KOPT-K1 (cell line): ENCODE data around the gene TAS2R40.

Source experiments
- H3K27ac ChIP-seq: fragments of 200-600 bp; sonication (generic); 2 replicates; pipeline ENCODE4 v1.5.1; 2016; ENCODE audit warnings: antibody characterized with exemption, mild to moderate bottlenecking, low read depth, low read length; ENCODE audit not compliant: poor library complexity, severe bottlenecking
- H3K36me3 ChIP-seq: fragments of 200-600 bp; sonication (generic); 2 replicates; pipeline ENCODE4 v1.5.1; 2017; ENCODE audit warnings: antibody characterized with exemption, mild to moderate bottlenecking, low read length, moderate library complexity; ENCODE audit not compliant: insufficient read depth
- H3K9me3 ChIP-seq: fragments of 200-600 bp; sonication (generic); 2 replicates; pipeline ENCODE4 v1.5.1; 2017; ENCODE audit warnings: antibody characterized with exemption, low read length, mild to moderate bottlenecking; ENCODE audit not compliant: insufficient read depth, poor library complexity, severe bottlenecking

The TAS2R40 gene

DNA sequence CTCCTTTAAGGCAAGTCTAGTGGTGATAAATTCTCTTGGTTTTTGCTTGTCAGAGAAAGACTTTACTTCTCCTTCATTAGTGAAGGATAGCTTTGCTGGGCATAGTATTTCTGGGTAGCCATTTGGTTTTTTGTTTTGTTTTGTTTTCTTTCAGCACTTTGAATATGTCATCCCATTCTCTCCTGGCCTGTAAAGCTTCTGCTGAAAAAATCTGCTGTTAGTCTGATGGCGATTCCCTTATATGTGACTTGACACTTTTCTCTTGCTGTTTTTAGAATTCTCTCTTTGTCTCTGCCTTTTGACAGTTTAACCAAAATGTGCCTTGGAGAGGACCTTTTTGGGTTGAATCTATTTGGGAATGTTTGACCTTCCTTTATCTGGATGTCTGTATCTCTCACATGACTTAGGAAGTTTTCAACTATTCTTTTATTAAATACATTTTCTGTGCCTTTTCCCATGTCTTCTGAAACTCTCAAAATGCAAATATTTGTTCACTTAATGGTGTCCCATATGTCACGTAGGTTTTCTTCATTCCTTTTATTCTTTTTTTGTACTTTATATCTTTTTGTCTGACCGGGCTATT, 14.7 kb downstream of the TAS2R40 start:
- Histone ChIP-seq H3K36me3 (no peaks in the 10 kb centered on the region), H3K27ac (no peak overlapping the region), H3K9me3 (peaks cover 26% of the 10 kb centered on the region)

- Histone ChIP-seq H3K36me3 (no peaks in the 10 kb centered on the region), H3K27ac (no peak overlapping the region), H3K9me3 (peaks cover 26% of the 10 kb centered on the region)
Measured at GRCh38 chr7:143237366-143237765, 15.5 kb downstream of the TAS2R40 start.

DNA sequence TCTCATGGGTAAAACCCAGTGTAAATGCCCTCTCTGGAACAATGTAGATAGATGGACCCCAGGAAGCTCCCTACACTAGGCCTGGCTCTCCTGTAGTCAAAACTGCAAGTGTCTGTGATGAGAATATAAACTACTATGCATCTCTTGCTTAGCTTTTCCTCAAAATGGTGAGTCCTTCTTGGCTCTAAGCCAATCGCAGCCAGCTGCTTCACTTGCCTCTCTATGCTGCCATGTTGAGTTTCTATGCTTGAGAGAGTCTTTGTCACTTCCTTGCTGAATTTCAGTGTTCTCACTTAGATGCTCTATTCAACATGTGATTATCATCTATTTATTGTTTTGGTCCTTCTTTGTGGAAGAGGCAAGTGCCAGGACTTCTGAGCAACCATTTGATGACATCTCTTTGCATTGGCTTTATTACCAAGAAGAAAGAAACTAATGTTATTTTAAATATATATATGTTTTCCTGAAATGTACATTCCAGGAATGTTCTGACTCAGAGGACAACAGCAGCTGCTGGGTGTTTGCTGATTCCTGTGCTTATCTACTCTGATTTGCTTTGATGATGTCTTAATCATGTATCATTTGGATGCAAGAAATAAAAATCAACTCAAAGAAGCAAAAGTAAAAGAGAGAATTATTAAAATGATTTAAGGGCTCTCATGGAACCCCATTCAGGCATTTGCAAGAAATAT, 16.6 kb downstream of the TAS2R40 start:
- Histone ChIP-seq H3K36me3 (no peaks in the 10 kb centered on the region), H3K27ac (no peak overlapping the region), H3K9me3 (peaks cover 26% of the 10 kb centered on the region)

GRCh38 chr7:143239813-143240212, 18.0 kb downstream of the TAS2R40 start:
- peaks cover 26% of the 10 kb centered on the region for H3K9me3 ChIP-seq
- no peak overlapping the region for H3K27ac ChIP-seq
- H3K36me3 ChIP-seq, result no peaks in the 10 kb centered on the region

DNA sequence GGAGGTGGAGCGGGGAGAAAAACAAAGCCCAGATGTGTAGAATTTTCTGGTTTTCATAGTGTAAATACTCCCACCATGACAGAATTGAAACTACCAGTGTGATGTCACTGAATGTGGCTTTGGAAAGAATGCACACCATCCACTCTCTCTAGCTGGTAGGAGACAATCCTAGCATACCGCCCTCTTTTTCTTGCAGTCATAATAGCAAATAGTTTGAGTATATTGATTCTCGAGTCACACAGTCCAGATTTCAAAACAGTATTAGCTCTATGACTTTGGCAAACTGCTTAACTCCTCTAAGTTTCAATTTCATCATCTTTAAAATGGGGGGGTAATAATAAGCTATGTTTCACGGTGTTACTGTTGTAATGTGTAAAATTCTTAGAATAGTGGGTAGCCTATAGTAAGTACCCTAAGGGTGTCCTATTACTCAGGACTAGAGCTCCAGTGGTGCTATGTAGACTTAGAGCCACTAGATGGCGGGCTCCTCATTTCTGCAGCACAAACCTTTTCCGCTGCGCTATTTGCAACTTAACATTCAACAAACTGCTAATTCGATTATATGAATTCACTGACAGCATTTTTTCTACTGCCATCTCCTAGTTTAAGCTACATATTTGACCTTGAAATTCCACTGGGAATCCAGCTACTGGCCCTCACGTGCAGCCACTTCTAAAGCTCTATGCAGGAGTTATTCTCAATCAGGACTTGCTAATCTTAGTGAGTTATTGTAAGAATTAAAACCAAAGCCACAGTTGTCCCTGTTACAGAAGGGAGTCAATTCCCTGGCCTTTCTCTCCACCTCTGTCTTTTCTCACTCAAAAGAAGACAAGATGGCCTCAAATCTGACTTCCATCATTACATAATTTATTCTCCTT, 18.7 kb downstream of the TAS2R40 start:
- Histone ChIP-seq H3K36me3 (no peaks in the 10 kb centered on the region), H3K9me3 (peaks cover 23% of the 10 kb centered on the region), H3K27ac (no peak overlapping the region)

DNA sequence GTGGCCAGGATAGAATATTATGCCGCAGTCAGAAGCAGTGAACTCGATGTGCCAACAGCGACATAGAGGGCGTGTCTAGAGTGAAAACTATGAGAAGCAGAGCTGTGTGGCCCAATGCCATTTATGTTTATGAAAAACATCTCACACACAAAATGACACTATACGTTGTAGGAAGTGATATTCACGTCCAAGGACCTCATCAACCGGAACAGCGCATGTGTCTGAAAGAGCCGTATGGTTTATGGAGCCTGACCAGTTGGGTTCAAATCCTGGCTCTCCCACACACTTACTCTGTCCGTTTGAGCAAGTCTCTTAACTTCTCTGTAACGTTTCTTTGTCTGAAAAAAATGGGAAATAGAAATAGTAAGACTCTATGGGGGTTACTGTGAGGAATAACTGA, 20.5 kb downstream of the TAS2R40 start:
- Histone ChIP-seq H3K27ac (no peak overlapping the region), H3K9me3 (peaks cover 5% of the 10 kb centered on the region)

DNA sequence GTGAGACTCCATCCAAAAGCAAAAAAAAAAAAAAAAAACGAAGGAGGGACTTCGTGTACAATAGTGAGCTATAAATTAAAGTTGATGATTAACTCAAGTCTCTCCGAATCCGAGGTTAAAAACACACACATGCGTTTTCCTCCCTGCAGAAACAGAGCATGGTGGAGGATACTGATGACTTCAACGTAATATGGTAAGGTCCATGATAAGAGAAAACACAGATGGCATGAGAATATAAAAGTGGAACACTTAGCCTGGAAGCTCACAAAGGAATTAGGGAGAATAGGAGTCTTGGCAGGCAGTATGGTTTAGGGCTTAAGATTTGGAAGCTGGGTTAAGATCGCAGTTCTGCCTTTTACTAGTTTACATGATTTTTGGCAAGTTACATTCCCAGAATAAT, 21.3 kb downstream of the TAS2R40 start:
- H3K27ac ChIP-seq, result no peak overlapping the region
- no peaks in the 10 kb centered on the region for H3K9me3 ChIP-seq
- H3K36me3 ChIP-seq, result no peaks in the 10 kb centered on the region

More for the DNA sequence above, 20.5 kb downstream of the TAS2R40 start:
- no peaks in the 10 kb centered on the region for H3K36me3 ChIP-seq

DNA sequence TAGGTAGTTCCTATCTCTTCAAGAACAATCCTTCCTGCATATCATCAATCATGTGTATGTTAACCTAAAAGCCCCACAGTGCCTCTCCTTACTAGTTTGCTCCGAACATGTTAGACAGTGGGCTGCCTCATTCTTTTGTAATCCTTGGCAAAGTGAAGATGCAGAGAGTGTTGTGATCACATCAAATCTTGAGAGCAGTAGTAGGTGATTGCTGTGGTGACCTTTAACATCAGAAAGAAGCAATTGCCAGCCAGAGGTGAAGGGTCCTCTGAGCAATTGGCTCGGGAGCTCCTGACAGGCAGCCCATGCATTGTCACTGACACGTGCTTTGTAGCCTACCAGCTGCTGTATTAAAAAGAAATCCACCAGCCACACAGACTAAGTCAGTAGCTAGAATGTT, 21.8 kb downstream of the TAS2R40 start:
- Histone ChIP-seq H3K36me3 (no peaks in the 10 kb centered on the region), H3K27ac (no peak overlapping the region), H3K9me3 (no peaks in the 10 kb centered on the region)

DNA sequence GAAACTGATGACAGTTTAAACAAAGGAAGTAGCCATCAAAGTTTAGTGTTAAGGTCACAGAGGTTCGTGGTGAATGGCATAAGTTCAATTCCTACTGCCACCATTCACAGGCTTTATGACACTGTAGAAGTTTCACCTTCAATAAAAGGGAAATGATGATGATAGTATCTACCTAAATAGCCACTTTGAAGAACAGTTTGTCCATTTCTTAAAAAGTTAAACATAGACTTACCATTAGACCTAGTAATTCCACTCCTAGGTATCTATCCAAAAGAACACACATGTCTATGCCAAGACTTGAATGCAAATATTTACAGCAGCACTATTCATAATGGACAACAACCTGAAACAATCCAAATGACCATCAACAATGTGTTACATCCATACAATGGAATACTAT, 22.5 kb downstream of the TAS2R40 start:
- no peak overlapping the region for H3K27ac ChIP-seq
- no peaks in the 10 kb centered on the region for H3K36me3 ChIP-seq
- H3K9me3 ChIP-seq, result peaks cover 6% of the 10 kb centered on the region

DNA sequence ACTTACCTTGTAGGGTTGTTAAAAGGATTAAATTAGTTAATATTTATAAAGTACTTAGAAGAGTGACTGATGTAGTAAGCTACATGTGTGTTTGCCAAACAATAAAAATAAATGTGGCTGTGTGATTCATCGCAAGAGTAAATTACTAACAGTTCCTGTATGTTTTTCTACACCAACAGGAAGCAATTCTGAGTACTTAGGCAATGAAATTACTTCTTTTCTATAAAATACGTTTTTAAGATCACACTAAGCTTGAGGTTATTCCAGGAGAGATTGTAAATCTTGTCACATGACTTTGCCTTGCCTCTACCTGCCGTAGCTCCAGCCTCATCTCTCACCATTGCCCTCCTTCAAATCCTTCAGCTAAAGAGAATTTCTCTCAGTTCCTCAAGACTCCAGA, 23.3 kb downstream of the TAS2R40 start:
- H3K27ac ChIP-seq, result no peak overlapping the region
- no peaks in the 10 kb centered on the region for H3K36me3 ChIP-seq
- H3K9me3 ChIP-seq, result peaks cover 9% of the 10 kb centered on the region

- H3K36me3 ChIP-seq, result no peaks in the 10 kb centered on the region
- H3K9me3 ChIP-seq, result peaks cover 15% of the 10 kb centered on the region
- H3K27ac ChIP-seq, result no peak overlapping the region
Measured at GRCh38 chr7:143247372-143247771, 25.5 kb downstream of the TAS2R40 start.

DNA sequence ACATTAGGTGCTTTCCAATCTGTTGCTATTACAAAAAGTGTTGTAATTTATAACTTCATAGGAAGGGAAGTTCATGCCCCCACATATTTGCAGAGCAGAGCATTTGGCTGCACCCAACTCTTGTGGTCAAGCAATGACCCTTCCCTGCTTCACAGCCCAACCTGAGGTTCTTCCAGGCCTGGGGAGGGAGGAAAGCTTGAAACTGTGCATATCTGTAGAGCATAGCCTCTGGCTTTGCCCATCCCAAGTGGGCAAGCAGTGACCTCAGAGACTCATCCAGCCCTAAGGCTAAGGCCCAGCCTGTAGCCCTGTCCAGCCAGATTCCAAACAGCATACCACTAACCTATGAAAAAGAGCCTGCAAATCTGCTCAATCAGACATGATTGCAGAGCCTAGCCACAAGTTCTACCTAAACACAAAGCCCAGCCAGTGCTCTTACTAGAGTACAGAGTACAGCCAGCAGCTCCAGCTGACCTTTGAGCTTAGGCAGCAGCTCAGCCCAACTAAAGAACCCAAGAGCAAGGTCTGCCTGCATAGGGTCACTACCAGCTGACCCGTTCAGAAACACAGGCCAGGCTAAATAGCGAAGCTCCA, 27.0 kb downstream of the TAS2R40 start:
- Histone ChIP-seq H3K36me3 (no peaks in the 10 kb centered on the region), H3K27ac (no peak overlapping the region), H3K9me3 (peaks cover 25% of the 10 kb centered on the region)

DNA sequence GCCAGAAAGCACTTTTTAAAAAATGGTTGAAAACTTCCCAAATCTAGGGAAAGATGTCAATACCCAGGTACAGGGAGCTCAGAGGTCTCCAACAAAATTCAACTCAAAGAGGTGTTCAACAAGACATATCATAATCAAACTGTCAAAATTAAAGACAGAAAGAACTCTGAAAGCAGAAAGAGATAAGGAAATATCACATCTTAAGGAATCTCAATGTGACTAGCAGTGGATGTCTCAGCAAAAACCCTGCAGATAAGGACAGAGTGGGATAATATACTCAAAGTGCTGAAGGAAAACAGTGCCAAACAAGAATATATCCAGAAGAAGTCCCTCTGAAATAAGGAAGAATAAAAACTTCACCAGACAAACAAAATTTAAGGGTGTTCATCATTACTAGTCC, 28.4 kb downstream of the TAS2R40 start:
- Histone ChIP-seq H3K27ac (no peak overlapping the region), H3K9me3 (peaks cover 29% of the 10 kb centered on the region), H3K36me3 (no peaks in the 10 kb centered on the region)

DNA sequence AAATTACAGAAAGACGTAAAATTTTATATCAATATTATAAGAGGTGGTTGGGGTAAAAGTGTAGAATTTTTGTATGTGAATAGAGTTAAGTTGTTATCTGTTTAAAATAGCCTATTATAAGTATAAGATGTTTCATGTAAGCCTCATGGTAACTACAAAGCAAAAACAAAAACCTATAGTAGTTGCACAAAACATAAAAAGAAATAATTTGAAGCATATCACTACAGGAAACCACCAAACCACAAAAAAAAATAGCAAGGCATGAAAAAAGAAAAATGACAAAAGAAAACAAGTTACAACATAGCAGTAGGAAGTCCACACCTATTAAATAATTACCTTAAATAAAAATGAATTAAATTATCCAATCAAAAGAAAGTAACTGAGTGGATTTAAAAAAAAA, 29.0 kb downstream of the TAS2R40 start:
- Histone ChIP-seq H3K36me3 (no peaks in the 10 kb centered on the region), H3K9me3 (peaks cover 29% of the 10 kb centered on the region), H3K27ac (no peak overlapping the region)

- Histone ChIP-seq H3K9me3 (peaks cover 29% of the 10 kb centered on the region), H3K36me3 (no peaks in the 10 kb centered on the region), H3K27ac (no peak overlapping the region)
Measured at GRCh38 chr7:143252006-143252405, 30.2 kb downstream of the TAS2R40 start.
